ENCODE measurements around the gene SLC2A1.

DNA sequence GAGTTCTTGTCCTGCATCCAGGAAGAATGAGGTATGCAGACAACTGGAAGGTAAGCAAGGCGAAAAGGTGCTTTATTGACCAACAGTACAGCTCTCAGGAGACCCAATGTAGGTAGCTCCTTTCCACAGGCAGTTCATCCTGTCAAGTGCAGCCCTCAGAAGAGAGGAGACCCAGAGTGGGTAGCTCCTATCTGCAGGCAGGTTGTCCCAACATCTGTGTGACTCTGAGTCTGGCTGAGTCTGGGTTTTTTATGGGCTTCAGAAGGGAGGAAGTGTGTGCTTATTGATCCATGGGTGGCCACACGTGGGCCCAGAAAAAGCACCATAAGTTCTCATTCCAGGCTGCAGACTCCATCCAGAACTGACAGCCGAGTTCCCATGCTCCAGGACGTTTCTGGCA lies 78.3 kb downstream of the SLC2A1 start:
- TF ChIP-seq, protein P1, sequence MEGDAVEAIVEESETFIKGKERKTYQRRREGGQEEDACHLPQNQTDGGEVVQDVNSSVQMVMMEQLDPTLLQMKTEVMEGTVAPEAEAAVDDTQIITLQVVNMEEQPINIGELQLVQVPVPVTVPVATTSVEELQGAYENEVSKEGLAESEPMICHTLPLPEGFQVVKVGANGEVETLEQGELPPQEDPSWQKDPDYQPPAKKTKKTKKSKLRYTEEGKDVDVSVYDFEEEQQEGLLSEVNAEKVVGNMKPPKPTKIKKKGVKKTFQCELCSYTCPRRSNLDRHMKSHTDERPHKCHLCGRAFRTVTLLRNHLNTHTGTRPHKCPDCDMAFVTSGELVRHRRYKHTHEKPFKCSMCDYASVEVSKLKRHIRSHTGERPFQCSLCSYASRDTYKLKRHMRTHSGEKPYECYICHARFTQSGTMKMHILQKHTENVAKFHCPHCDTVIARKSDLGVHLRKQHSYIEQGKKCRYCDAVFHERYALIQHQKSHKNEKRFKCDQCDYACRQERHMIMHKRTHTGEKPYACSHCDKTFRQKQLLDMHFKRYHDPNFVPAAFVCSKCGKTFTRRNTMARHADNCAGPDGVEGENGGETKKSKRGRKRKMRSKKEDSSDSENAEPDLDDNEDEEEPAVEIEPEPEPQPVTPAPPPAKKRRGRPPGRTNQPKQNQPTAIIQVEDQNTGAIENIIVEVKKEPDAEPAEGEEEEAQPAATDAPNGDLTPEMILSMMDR (conservative IDR thresholded peaks at IDR 0.05): no peak
- TF ChIP-seq EZH2 (IDR thresholded peaks at IDR 0.05; ENCODE audit: low read depth): no peak

Data from PC-9 (cell line).